Measurements from ENCODE around the gene KCNMB3.

- no peak for TF ChIP-seq CTCF (IDR thresholded peaks at IDR 0.05; ENCODE audit: poor library complexity)
- TF ChIP-seq EZH2 (IDR thresholded peaks at IDR 0.05; ENCODE audit: borderline replicate concordance), result no peak
- no peak for TF ChIP-seq EZH2phosphoT487 (IDR thresholded peaks at IDR 0.05; ENCODE audit: low read depth, severe bottlenecking, unreplicated experiment)
Observed at GRCh38 chr3:179244878-179245277, 6.0 kb downstream of the KCNMB3 start.

All from hepatocyte (in vitro differentiated cells).